NCI-H1694 (cell line): ENCODE results near the gene TYMP.
A peak's percentile ranks its signal among the peaks of the same experiment; 100 is the strongest.
"Not testable (repeated sequence)": the region's sequence is repeated elsewhere in the genome, so short reads cannot be mapped to it uniquely, and the experiment has no call there.

ENCODE experiments used
- DNase-seq: peaks from one replicate; lab custom pipeline; 2025; lab: John Stamatoyannopoulos, UW

TYMP gene

DNA sequence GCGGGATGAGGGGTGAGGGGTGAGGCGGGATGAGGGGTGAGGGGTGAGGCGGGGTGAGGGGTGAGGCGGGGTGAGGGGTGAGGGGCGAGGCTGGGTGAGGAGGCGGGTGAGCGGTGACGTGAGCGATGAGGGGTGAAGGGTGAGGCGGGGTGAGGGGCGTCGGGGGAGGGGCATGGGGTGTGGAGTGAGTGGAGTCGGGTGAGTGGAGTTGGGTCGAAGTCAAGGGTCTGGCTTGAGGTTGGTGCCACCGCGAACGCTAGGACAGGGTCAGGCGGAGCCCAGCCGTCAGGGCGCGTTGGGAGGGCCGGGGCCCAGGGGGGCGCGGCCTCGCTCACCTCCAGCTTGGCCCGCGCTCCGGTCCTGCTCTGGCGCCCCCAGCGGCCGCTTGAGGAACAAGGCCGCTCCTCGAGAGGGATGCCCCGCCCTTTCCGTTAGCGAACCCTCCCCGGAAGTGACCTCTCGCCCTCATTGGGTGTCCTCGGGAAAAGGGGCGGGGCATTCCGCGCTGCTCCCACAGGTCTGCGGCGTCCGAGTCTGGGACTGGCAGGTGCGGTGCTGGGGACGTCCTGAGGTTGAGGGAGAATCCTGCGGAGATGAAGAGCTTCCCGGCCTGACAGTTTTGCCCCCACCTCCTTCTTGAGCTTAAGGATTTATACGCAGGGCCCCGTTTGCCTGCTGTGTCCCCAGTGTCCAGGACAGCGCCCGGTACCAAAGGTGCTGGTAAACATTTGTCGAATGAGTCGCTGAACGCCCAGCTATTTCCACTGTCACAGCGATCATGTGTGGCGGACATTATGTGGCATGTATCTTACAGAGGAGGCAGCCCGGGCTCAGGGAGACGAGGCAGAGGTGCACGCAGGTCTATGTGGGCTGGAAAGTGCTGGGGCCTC lies 33.0 kb upstream of the TYMP start, which contains the start of gene SYCE3:
Gene SYCE3, minus strand, starts transcription at position 397 of the 890 bp plus-strand sequence. CDS start 6,514 bp downstream, outside the sequence.
- peak; percentile 95 for DNase-seq

DNA sequence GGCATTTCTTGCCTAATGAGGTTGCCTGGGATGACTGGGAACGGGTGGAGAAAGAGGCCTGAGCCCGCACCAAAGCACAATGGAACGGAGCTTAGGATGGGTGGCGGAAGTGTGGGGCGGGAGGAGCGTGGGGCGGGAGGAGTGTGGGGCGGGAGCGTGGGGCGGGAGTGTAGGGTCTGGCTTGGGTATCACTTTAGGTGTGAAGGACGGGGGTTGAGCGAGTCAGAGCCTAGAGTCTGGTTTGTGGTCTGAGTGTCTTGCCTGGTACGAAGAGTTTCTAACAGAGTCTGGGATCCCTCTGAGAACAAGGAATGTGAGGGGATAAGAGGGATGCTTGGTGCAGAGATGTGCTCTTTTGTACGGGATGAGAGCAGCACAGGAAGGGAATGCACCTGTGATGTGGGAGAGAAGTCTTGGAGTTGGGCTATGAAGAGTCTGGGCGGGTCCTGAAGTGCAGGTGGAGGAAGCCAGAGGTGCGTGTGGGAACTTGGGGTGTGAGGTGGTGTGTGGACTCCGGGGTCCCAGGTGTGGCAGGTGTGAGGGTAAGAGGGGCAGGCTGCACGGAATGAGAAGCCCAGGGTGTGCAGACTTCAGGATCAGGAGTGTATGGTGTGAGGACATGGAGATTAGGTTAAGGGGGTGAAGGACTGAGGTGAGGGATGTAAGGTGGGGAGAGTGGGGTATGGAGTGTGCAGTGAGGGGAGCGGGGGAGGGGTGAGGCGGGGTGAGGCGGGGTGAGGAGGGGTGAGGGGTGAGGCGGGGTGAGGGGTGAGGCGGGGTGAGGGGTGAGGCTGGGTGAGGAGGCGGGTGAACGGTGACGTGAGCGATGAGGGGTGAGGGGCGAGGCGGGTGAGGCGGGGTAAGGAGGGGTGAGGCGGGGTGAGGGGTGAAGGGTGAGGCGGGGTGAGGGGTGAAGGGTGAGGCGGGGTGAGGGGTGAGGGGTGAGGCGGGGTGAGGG lies 31.9 kb upstream of the TYMP start:
- DNase-seq = no peak

DNA sequence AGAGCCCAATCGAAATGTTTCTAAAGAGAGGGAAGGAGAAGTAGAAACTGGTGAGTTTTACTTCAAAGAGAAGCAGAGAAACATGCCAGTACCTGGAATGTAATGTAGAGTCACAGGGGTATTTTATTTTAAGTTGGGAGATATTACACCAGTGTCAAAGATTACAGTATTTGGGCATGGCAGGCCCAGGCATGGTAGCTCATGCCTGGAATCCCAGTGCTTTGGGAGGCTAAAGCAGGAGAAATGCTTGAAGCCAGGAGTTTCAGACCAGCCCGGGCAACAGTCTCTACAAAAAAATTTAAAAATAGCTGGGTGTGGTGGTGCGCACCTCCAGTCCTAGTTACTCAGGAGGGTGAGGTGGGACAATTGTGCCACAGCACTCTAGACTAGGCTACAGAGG lies 30.2 kb upstream of the TYMP start:
- no peak for DNase-seq

DNA sequence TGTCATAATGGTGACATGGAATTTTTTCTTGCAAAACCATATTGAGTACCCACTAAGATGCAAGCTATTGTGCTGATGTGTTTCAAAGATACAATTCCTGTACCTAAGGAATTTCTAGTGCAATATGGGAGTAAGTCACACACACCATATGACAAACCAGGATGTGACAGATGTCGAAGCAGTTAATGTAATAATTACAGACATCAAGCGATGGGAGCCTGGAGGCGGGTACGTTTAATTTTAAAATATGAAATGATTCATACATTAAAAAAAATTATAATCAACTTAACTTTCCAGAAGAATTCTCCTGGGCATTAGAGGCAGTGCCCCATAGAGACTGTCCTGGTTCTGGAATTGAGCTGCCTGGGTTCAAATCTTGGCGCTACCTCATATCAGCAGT lies 26.9 kb upstream of the TYMP start:
- peak; percentile 54 for DNase-seq

DNA sequence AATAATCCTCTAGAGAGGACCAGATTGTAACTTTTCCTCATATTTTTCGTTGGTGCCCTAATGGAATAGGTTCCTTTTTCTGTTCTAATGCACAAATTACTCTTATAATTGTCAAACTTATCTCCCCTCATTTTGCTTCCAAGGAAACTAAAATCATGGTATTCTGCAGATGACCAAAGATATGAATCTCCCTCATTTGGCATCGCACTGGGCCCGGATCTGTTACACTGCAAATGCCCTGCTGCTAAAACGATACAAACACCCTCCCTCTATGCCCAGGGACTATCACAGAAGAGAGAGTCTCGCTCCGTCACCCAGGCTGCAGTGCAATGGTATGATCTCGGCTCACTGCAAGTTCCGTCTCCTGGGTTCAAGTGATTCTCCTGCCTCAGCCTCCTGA lies 23.5 kb upstream of the TYMP start:
- no peak for DNase-seq

DNA sequence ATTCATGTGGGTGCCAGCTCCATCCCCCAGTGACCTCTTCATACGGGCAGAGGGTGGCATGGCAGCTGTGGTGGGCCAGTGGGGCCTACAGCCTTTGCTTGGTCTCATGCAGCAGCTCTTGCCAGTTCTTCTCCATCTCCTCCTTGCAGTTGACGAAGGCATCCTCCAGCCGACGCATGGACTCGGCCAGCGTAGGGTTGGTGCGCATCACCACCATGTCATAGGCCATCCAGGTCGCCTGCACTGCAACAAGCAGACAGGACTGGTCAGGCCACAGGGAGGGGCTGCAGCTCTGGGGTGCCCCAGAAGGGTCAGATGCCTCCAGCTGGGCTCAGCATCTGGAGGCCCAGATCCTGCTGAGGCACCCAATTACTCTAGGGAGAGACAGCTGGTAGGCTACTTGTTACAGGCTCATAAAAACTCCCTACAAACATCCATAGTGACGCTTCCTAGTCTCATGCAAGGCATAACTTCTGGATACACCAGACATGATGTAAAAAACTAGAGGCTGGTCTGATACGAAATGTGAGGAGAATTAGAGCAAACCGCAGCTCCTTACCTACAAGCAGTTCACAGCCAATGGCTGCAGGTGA lies 21.4 kb upstream of the TYMP start:
- DNase-seq = no peak

DNA sequence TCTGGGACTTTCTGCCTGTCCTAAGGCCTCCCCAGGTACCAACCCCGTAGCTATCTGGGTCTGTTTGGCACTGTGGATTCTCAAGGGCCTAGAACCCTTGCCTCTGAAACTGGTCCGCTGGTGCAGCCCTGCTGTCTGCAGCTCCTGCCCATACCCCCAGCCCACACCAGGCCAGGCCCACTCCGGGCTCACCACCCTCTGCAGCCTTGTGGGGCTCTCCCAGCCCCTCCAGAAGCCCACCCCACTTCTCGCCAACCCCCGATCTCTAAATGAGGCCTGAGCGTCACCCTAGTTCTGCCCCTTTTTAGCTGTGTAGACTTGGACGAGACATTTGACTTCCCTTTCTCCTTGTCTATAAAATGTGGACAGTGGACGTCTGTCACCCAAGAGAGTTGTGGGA lies 20.6 kb upstream of the TYMP start:
- no peak for DNase-seq

DNA sequence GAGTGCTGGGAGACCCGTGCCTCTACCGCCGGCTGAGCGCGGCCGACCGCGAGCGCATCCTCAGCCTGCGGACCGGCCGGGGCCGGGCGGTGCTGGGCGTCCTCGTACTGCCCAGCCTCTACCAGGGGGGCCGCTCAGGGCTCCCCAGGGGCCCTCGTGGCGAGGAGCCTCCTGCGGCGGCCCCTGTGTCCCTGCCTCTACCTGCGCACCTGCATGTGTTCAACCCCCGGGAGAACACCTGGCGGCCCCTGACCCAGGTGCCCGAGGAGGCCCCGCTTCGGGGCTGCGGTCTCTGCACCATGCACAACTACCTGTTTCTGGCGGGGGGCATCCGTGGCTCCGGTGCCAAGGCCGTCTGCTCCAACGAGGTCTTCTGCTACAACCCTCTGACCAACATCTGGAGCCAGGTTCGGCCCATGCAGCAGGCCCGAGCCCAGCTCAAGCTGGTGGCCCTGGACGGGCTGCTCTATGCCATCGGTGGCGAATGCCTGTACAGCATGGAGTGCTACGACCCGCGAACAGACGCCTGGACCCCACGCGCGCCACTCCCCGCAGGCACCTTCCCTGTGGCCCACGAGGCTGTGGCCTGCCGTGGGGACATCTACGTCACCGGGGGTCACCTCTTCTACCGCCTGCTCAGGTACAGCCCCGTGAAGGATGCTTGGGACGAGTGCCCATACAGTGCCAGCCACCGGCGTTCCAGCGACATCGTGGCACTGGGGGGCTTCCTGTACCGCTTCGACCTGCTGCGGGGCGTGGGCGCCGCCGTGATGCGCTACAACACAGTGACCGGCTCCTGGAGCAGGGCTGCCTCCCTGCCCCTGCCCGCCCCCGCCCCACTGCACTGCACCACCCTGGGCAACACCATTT lies 19.3 kb upstream of the TYMP start:
- DNase-seq = no peak

DNA sequence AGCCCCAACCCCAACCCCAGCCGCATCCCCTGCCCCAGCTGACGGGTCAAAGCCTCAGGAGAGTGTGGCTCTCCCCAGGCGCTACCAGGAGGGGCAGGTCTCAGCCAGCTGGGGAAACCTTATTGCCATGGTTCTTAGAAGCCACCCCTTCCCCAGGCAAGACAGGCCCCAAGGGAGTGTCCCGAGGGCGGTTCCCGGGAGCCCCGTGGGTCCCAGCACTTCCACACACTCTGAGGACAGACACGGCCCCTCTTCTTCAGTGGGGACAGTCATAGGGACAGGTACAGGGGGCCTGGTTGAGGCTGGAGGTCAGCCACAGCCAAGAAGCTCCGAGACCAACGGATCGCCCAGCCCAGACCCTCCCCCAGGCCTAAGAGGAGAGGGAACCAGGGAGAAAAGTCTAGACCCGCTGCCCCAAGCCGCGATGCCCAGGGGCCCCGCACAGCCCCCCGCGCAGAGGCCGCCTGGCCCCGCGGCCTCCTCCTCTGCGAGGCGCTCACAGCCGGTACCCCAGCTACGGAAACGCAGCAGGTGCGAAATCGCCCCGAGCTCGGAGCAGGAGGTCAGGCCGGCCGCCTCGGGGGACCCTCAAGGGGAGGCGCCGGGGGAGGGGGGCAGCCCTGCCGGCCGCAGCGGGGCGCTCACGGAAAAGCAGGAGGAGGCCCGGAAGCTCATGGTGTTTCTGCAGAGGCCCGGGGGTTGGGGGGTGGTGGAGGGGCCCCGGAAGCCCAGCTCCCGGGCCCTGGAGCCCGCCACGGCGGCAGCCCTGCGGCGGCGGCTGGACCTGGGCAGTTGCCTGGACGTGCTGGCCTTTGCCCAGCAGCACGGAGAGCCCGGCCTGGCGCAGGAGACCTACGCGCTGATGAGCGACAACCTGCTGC lies 18.5 kb upstream of the TYMP start:
- DNase-seq = no peak

DNA sequence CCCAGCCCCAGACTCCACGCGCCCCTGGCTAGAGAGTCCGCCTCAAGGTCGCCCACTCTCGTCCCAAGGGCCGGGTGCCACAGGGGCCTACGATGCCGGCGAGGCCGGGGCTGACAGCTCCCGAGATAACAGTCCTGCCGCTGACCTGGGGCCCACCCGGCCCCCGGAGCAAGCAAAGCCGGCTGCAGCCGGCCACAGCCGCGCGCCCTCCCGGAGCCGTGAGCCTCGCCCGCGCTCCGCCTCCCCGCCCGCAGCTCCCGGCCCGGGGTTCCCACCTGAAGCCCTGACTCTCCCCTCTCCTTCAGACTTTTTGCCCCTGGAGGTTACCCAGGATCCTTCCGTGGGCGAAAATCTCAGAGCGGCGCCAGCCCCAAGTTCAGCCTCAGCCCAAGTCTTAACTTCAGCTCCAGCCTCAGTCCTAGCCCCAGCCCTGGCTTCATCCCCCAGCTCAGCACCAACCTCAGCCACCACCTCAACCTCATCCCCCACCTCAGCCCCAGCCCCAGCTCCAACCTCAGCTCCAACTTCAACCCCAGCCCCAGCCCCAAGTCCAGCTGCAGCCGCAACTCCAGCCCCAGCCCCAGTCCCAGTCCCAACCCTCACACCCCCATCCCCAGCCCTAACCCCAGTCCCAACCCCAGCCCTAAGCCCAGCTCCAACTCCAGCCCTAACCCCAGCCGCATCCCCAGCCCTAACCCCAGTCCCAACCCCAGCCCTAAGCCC lies 17.6 kb upstream of the TYMP start:
- no peak for DNase-seq

DNA sequence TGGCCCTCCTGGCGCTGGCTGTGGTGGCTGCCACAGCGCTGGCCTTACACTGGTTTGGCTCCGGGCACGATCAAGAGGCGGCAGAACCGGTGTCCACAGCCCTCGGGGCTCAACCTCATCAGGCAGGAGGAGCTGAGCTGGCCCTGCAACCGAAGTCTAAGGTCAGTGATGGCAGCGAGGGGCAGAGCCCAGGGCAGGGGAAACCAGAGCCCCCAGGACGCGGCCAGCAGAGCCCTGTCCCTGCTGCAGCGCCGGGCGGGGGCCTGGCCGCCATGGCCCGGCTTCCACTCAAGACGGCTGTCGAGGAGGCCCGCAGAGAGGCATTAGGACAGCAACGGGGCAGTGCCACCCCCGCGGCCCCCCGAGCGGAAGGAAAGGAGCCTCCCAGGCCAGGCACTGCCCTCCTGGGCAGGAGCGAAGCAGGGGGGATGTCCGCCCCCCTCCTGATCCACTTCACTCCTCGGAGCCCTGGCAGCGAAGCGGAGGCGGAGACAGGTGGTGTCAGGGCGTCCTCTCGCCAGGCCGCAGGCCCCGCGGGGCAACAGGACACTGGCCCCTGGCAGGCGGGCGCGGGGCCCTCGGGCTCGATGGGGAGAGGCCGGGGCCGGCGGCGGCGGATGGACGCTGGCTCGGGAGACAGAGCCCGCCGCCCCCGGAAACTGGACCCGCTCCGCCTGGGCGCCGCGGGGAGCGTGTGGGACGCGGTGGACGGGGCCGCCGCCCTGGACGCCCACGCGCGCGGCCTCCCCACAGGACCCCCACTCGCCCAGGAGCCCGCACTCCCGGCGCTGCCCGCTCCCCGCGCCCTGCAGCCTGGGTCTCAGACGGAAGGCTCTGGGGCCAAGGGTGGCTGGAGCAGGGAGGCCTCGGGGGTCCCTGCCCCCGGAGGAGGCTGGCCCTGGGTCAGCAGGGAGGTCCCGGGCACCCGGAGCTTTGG lies 16.8 kb upstream of the TYMP start:
- DNase-seq = no peak

DNA sequence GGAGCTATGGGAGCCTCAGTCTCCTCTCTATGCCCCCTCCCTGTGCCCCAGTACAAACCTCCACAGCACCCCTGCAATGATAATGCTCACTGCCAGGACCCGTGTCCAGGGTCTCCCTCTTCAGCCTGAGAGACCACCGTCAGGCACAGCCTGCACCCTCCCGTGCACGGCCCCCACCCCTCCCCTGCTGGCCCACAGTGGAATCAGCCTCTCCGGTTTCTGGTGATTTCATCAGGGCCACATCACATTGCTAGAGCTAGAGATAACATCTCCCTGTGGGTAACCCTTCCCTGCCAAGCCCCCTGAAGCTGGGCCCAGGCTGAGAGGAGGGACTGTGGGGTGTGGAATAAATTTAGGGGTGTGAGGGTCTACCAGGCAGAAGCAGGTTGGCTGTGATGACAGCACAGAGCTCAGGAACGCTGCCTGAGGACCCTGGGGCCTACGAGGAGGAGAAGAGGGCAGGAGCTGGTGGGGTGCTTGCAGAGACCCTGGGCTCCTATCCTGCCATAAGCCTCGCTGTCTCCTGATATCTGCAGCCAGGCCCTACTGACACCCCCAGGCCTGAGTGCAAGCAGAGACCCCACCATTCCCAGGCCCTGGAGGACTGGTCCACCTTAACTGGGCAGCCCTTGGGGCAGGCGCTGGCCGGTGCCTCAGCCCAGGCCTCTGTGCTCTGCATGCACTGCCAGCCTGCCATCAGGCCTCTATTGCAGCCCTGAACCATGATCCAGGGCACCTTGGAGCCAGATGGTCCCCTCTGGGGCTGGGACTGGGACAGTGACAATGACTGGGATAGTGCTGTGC lies 15.9 kb upstream of the TYMP start, which contains the start of gene KLHDC7B:
Gene KLHDC7B, plus strand, starts transcription at position 378 of the 804 bp plus-strand sequence. Its CDS starts 345 bp downstream, at position 723.
- no peak for DNase-seq

DNA sequence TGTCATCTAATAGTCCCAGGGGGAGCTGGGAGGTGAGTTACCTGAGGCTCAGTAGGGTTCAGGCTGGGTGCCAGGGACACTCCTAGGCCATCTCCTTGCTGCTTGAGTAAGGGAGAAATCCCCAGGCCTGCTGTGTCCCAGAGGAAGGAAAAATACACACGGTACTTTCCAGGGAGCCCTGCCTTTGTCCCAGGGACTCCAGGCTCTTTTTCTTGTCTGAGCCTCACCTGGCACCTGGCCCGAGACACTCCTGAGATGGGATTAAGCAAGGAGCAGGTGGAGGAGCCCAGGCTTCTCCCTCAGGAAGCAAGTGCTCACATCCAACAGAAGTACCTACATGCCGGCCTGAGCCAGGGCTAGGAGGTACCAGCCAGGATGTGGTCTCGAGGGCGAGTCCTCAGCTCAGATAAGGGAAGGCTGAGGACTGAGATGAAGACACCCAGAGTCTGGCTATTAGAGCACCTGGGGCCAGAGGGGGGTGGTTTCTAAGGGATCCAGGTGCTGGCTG lies 15.0 kb upstream of the TYMP start:
- no peak for DNase-seq

DNA sequence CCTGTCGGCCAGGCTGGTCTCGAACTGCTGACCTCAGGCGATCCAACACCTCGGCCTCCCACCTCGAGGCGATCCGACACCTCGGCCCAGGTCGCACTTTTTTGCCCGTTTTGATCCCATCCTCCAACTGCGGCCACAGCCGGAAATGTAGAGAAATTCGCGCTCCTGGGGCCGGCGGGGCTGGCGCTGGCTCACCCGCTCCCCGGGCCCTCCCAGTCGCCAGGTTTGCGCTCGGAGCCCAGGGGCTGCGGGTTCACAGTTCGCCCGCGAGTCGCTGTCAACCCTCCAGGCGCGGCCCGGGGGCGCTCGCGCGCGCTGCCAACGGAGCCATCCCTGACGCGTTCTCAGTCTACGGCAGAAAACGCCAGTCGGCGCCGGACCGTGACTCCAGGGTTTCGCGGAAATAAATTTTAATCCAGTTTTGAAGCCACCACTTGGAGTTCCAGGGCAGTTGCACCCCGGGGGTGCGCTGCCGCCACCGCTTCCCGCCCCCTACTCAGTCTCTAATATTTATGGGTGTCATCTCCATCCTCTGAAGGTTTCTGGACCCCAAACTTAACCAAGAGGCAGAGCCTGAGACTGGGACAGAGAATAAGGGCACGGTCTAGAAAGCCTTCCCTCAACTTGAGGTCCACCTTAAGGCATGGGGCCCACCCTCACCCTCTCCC lies 14.4 kb upstream of the TYMP start:
- DNase-seq = no peak

DNA sequence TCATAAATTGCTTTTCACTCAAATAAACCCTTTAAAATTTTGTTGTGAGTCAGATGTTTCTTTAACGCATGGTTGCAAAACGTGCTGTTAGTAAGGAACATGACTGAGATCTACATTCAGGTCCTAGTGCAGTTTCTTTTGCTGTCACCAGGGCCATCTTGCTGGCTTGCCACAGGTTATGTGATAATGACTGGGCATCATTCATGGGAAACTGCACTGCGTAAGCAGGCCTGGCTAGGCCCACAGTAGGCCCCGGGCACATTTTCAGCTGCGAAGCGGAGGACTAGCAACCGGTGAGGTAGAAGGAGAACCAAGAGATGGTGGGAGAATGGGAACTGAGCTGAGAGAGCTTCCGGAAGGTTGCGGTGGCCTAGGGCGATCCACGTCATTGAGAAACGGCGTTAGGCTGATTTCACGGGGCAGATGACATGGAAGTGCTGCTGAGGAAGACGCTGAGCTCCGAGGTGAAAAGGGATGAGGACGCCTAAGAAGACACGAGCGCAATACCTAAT lies 12.7 kb upstream of the TYMP start:
- DNase-seq = no peak

DNA sequence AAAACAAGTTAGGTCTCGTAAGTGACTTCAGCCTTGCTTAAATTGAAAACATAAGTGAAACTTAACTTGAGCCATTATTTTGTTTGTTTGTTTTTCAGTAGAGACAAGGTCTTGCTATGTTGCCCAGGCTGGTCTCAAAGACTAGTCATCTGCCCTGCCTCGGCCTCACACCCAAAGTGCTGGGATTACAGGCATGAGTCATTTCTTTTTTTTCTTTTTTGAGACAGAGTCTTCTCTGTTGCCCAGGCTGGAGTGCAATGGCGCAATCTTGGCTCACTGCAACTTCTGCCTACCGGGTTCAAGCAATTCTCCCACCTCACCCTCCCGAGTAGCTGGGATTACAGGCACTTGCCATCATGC lies 11.8 kb upstream of the TYMP start:
- DNase-seq = not testable (repeated sequence)

DNA sequence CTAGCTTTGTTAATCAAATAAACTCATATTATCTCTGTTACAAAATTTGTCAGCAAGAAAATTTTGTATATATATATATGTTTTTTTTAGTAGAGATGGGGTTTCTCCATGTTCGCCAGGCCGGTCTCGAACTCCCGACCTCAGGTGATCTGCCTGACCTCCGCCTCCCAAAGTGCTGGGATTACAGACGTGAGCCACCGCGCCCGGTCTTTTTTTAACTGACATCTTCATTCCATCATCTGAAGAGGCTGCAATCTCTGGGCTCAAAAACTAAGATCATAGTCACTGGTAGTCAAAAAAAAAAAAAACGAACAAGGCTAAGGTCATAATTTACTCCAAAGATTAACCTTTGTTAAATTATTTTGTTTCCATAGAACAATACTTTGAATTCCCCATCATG lies 10.6 kb upstream of the TYMP start:
- DNase-seq = no peak
